Esophagus muscularis mucosa (tissue), 4 donors: ENCODE data around the gene F11. TPM values are rescaled to one million over a fixed set of nuclear protein-coding genes. Genes with fewer than 3 reads are reported as not detected.
"Not testable (repeated sequence)": the region's sequence is repeated elsewhere in the genome, so short reads cannot be mapped to it uniquely, and the experiment has no call there.

Experiments
- DNase-seq: peaks from one replicate; pipeline ENCODE4 v3.0.0-alpha.2; 2017; ENCODE audit errors: extremely low spot score
- H3K27ac ChIP-seq, 4 donors: fragments of 200-600 bp; sonication (generic); replicated peaks in 1 of 4; 1 replicate in 3 of 4; 2 replicates in 1 of 4; pipeline ENCODE4 v1.5.1; 2016 to 2019; ENCODE audit warnings: mild to moderate bottlenecking in 1 of 4
- H3K27me3 ChIP-seq, 4 donors: fragments of 200-600 bp; sonication (generic); one replicate each; pipeline versions ENCODE4 v1.5.1 to v1.6.0; 2016 to 2019
- H3K36me3 ChIP-seq, 4 donors: fragments of 200-600 bp; sonication (generic); one replicate each; pipeline ENCODE4 v1.5.1; 2016 to 2019
- H3K4me1 ChIP-seq, 4 donors: fragments of 200-600 bp; sonication (generic); one replicate each; pipeline ENCODE4 v1.5.1; 2016 to 2019
- H3K4me3 ChIP-seq, 4 donors: fragments of 200-600 bp; sonication (generic); 1 replicate in 2 of 4; 2 replicates in 2 of 4; pipeline ENCODE4 v1.5.1; 2016 to 2019; ENCODE audit warnings: mild to moderate bottlenecking in 4 of 4, moderate library complexity in 1 of 4
- H3K9me3 ChIP-seq, 4 donors: fragments of 200-600 bp; sonication (generic); 1 replicate in 3 of 4; 2 replicates in 1 of 4; pipeline ENCODE4 v1.5.1; 2016 to 2019
- CTCF ChIP-seq, 3 experiments: fragments of 200-600 bp in 2 of 3; fragments of 450-650 bp in 1 of 3; sonication (generic) in 2 of 3; IDR thresholded peaks; one replicate each; pipeline ENCODE4 v1.5.1; 2017 to 2019; ENCODE audit warnings: antibody characterized with exemption in 3 of 3, mild to moderate bottlenecking in 2 of 3, moderate library complexity in 1 of 3
- EP300 ChIP-seq: sonication (generic); formaldehyde crosslinking; IDR thresholded peaks from one replicate; pipeline ENCODE4 v1.6.1; 2017; ENCODE audit warnings: antibody characterized with exemption
- POLR2A ChIP-seq: fragments of 450-650 bp; IDR thresholded peaks from one replicate; pipeline ENCODE4 v1.6.1; 2017; ENCODE audit warnings: antibody characterized with exemption, moderate library complexity, mild to moderate bottlenecking, low read depth
- POLR2AphosphoS5 ChIP-seq, 2 donors: sonication (generic); formaldehyde crosslinking; IDR thresholded peaks; one replicate each; pipeline ENCODE4 v1.6.1; 2017; ENCODE audit warnings: antibody characterized with exemption in 2 of 2
- WGBS: methylation state at CpG from one replicate; pipeline ENCODE4 v1.1.5; 2018; 5-methylcytosine and 5-hydroxymethylcytosine counted together
- intact Hi-C: fragments of 100-400 bp; cut with DNase I; formaldehyde crosslinking; loops from one replicate; pipeline ENCODE4 v1.15.1; 2023
- total RNA-seq, 4 donors: library from RNA; depleted of rRNA; stranded (reverse); fragments of >200 nt; gene quantifications; one replicate each; pipeline versions ENCODE4 v1.1.0 to v1.2.1, GENCODE V29; 2016

Gene F11
- total RNA-seq, 4 donors from 2014 or later: not detected

GRCh38 chr4:186272699-186273391 lies 6.9 kb downstream of the F11 start:
- WGBS: 68% methylated on average over 4 of the region's 4 CpGs
- Histone ChIP-seq H3K9me3 (no peaks in the 10 kb centered on the region), H3K4me3 (no peak overlapping the region), H3K36me3 (no peaks in the 10 kb centered on the region), H3K27me3 (peaks cover 0 to 4% (median 0%) of the 10 kb centered on the region in 4 donors), H3K4me1 (no peaks in the 10 kb centered on the region), H3K27ac (no peak overlapping the region)
- DNase-seq: no peak
- intact Hi-C loops: no loop called here
- TF ChIP-seq EP300: no peak
- TF ChIP-seq CTCF (IDR thresholded peaks at IDR 0.05): no peak
- TF ChIP-seq POLR2AphosphoS5 (IDR thresholded peaks at IDR 0.05): no peak
- TF ChIP-seq POLR2A: no peak

GRCh38 chr4:186273392-186273789 lies 7.4 kb downstream of the F11 start:
- intact Hi-C loops, H3K4me3 ChIP-seq, H3K27ac ChIP-seq, DNase-seq, H3K4me1 ChIP-seq, H3K27me3 ChIP-seq, H3K36me3 ChIP-seq, H3K9me3 ChIP-seq: not testable (repeated sequence)
- 89% methylated on average over 5 of the region's 5 CpGs for WGBS

GRCh38 chr4:186283311-186283710 lies 17.3 kb downstream of the F11 start:
- Histone ChIP-seq H3K4me1 (no peaks in the 10 kb centered on the region), H3K27ac (no peak overlapping the region), H3K9me3 (no peaks in the 10 kb centered on the region), H3K36me3 (no peaks in the 10 kb centered on the region), H3K27me3 (no peaks in the 10 kb centered on the region), H3K4me3 (no peak overlapping the region)
- intact Hi-C loops: no loop called here
- 77% methylated on average over 5 of the region's 5 CpGs for WGBS
- peak; percentile 81 for DNase-seq
- TF ChIP-seq EP300: no peak
- TF ChIP-seq CTCF (IDR thresholded peaks at IDR 0.05): no peak
- no peak for TF ChIP-seq POLR2AphosphoS5 (IDR thresholded peaks at IDR 0.05)
- no peak for TF ChIP-seq POLR2A

GRCh38 chr4:186285147-186285546 lies 19.2 kb downstream of the F11 start:
- DNase-seq: no peak
- no peaks in the 10 kb centered on the region for H3K27me3 ChIP-seq
- H3K4me3 ChIP-seq: no peak overlapping the region
- no peaks in the 10 kb centered on the region for H3K9me3 ChIP-seq
- intact Hi-C loops: no loop called here
- TF ChIP-seq POLR2A (no peak), POLR2AphosphoS5 (IDR thresholded peaks at IDR 0.05) (no peak), EP300 (no peak), CTCF (IDR thresholded peaks at IDR 0.05) (no peak)
- WGBS: 92% methylated on average over 12 of the region's 12 CpGs
- no peak overlapping the region for H3K27ac ChIP-seq
- no peaks in the 10 kb centered on the region for H3K4me1 ChIP-seq
- H3K36me3 ChIP-seq: no peaks in the 10 kb centered on the region

- TF ChIP-seq EP300 (no peak), POLR2AphosphoS5 (IDR thresholded peaks at IDR 0.05) (no peak), POLR2A (no peak), CTCF (IDR thresholded peaks at IDR 0.05) (no peak)
- intact Hi-C loops: no loop called here
Observed at GRCh38 chr4:186286581-186286980, 20.6 kb downstream of the F11 start.

More at GRCh38 chr4:186286581-186286980, 20.6 kb downstream of the F11 start:
- Histone ChIP-seq H3K4me1 (no peaks in the 10 kb centered on the region), H3K27me3 (no peaks in the 10 kb centered on the region), H3K4me3 (no peak overlapping the region), H3K27ac (no peak overlapping the region), H3K9me3 (no peaks in the 10 kb centered on the region), H3K36me3 (no peaks in the 10 kb centered on the region)
- WGBS: 91% methylated on average over 3 of the region's 3 CpGs
- DNase-seq: no peak
